Cardiac atrium fibroblast (primary cell): ENCODE data around the gene SLC2A1. TPM values are rescaled to one million over a fixed set of nuclear protein-coding genes. Genes with fewer than 3 reads are reported as not detected.

Source experiments
- total RNA-seq: library from RNA; depleted of rRNA; stranded (reverse); fragments of >200 nt; gene quantifications from 2 replicates; pipeline ENCODE4 v1.2.3, GENCODE V29; 2015

The SLC2A1 gene
- total RNA-seq: 244 and 270 TPM in 2 replicates

GRCh38 chr1:42958488-42959319 lies at the start of gene SLC2A1:
TSS of gene SLC2A1 (minus strand) at chr1:42958868. CDS start at chr1:42958651, 217 bp downstream.

Other genes starting within 250 kb of the SLC2A1 start
- not detected in 2 replicates for gene CLDN19, start 218.6 kb downstream of the SLC2A1 start, total RNA-seq
- gene P3H1, start 191.8 kb downstream of the SLC2A1 start, total RNA-seq: 196 and 209 TPM in 2 replicates
- gene C1orf50, start 191.6 kb downstream of the SLC2A1 start, total RNA-seq: 2.8 and 5.8 TPM in 2 replicates
- gene TMEM269, start 173.9 kb downstream of the SLC2A1 start, total RNA-seq: not detected in 2 replicates
- gene ERMAP, start 141.7 kb downstream of the SLC2A1 start, total RNA-seq: 5.5 and 8.5 TPM in 2 replicates
- 11.0 and 22.0 TPM in 2 replicates for gene SVBP, start 141.5 kb downstream of the SLC2A1 start, total RNA-seq
- gene ZNF691, start 112.3 kb downstream of the SLC2A1 start, total RNA-seq: 5.5 and 6.5 TPM in 2 replicates
- 92.8 and 95.1 TPM in 2 replicates for gene EBNA1BP2, start 213.4 kb upstream of the SLC2A1 start, total RNA-seq
- gene CFAP57, start 213.5 kb upstream of the SLC2A1 start, total RNA-seq: under 0.01 and 1.4 TPM in 2 replicates